ENCODE data around the gene ZNF423.

- no peak for TF ChIP-seq CTCF (IDR thresholded peaks at IDR 0.05; ENCODE audit: insufficient read depth, low read depth, low read length)
- no peak for TF ChIP-seq EZH2 (IDR thresholded peaks at IDR 0.05; ENCODE audit: insufficient read depth, low read length)
These were observed 22.8 kb downstream of the ZNF423 start for GRCh38 chr16:49833085-49833484.

Data from astrocyte (in vitro differentiated cells and primary cell).